ENCODE results near the gene IFT27. TPM values are rescaled to one million over a fixed set of nuclear protein-coding genes. Genes with fewer than 3 reads are reported as not detected.

The IFT27 gene
- total RNA-seq, 1 experiment from 2014 or later = 74.2 TPM

- H3K4me3 ChIP-seq = no peak overlapping the region
- peaks cover 27% of the 10 kb centered on the region for H3K27me3 ChIP-seq (ENCODE audit: insufficient read depth, low read depth)
- no peaks in the 10 kb centered on the region for H3K9me3 ChIP-seq (ENCODE audit: insufficient read depth, low read depth)
- peaks cover 22% of the 10 kb centered on the region for H3K4me1 ChIP-seq (replicated peaks; ENCODE audit: insufficient read depth)
- DNase-seq = no peak
- no peaks in the 10 kb centered on the region for H4K20me1 ChIP-seq (ENCODE audit: insufficient read depth)
- no peaks in the 10 kb centered on the region for H3K79me2 ChIP-seq (ENCODE audit: low read depth)
- no peaks in the 10 kb centered on the region for H3F3A ChIP-seq (ENCODE audit: insufficient read depth, low read depth)
- H3K36me3 ChIP-seq (ENCODE audit: low read depth) = no peaks in the 10 kb centered on the region
- H3K27ac ChIP-seq = no peak overlapping the region
- intact Hi-C loops (cut with micrococcal nuclease; ENCODE audit: unreplicated experiment) = no loop called here
- no TSS peak for BruUV-seq (replicated peaks)
- H3K4me2 ChIP-seq = no peak overlapping the region
- ChIA-PET POLR2A (ENCODE audit: unreplicated experiment) (no interaction called here), CTCF (interaction anchor here (0.7 kb wide), 1 partner anchor 12 kb away, joined by 3 read pairs; no protein-coding TSS in a partner anchor)
- TF ChIP-seq CTCF (conservative IDR thresholded peaks at IDR 0.05) (no peak), EZH2 (IDR thresholded peaks at IDR 0.05; ENCODE audit: low read depth) (no peak)
- no peaks in the 10 kb centered on the region for H3K9me2 ChIP-seq (ENCODE audit: insufficient read depth)
- no peak overlapping the region for H2AFZ ChIP-seq
Measured at GRCh38 chr22:36806835-36807234, 30.9 kb upstream of the IFT27 start.

GRCh38 chr22:36803358-36803757 lies 27.4 kb upstream of the IFT27 start:
- H3F3A ChIP-seq (ENCODE audit: insufficient read depth, low read depth) = no peaks in the 10 kb centered on the region
- POLR2A ChIA-PET (ENCODE audit: unreplicated experiment) = no interaction called here
- CTCF ChIA-PET = no interaction called here
- no peak for DNase-seq
- no TSS peak for BruUV-seq (replicated peaks)
- no peaks in the 10 kb centered on the region for H4K20me1 ChIP-seq (ENCODE audit: insufficient read depth)
- no peak for TF ChIP-seq CTCF (conservative IDR thresholded peaks at IDR 0.05)
- TF ChIP-seq EZH2 (IDR thresholded peaks at IDR 0.05; ENCODE audit: low read depth) = no peak
- H3K79me2 ChIP-seq (ENCODE audit: low read depth) = no peaks in the 10 kb centered on the region
- H3K9me3 ChIP-seq (ENCODE audit: insufficient read depth, low read depth) = no peaks in the 10 kb centered on the region
- H3K4me2 ChIP-seq = no peak overlapping the region
- H3K27ac ChIP-seq = no peak overlapping the region
- H2AFZ ChIP-seq = no peak overlapping the region
- H3K27me3 ChIP-seq (ENCODE audit: insufficient read depth, low read depth) = peaks cover 27% of the 10 kb centered on the region
- H3K4me1 ChIP-seq (replicated peaks; ENCODE audit: insufficient read depth) = peaks cover 12% of the 10 kb centered on the region
- no peak overlapping the region for H3K4me3 ChIP-seq
- H3K36me3 ChIP-seq (ENCODE audit: low read depth) = no peaks in the 10 kb centered on the region
- no peaks in the 10 kb centered on the region for H3K9me2 ChIP-seq (ENCODE audit: insufficient read depth)
- intact Hi-C loops (cut with micrococcal nuclease; ENCODE audit: unreplicated experiment) = no loop called here

- Histone ChIP-seq H3K79me2 (ENCODE audit: low read depth) (no peaks in the 10 kb centered on the region), H3K9me3 (ENCODE audit: insufficient read depth, low read depth) (no peaks in the 10 kb centered on the region), H3K36me3 (ENCODE audit: low read depth) (no peaks in the 10 kb centered on the region), H3K4me3 (no peak overlapping the region), H4K20me1 (ENCODE audit: insufficient read depth) (no peaks in the 10 kb centered on the region), H2AFZ (no peak overlapping the region), H3K4me2 (no peak overlapping the region), H3K27ac (no peak overlapping the region), H3K4me1 (replicated peaks; ENCODE audit: insufficient read depth) (no peaks in the 10 kb centered on the region), H3F3A (ENCODE audit: insufficient read depth, low read depth) (no peaks in the 10 kb centered on the region), H3K27me3 (ENCODE audit: insufficient read depth, low read depth) (peaks cover 18% of the 10 kb centered on the region), H3K9me2 (ENCODE audit: insufficient read depth) (no peaks in the 10 kb centered on the region)
- POLR2A ChIA-PET (ENCODE audit: unreplicated experiment) = no interaction called here
- DNase-seq = no peak
- intact Hi-C loops (cut with micrococcal nuclease; ENCODE audit: unreplicated experiment) = no loop called here
- CTCF ChIA-PET = no interaction called here
- TF ChIP-seq CTCF (conservative IDR thresholded peaks at IDR 0.05) (no peak), EZH2 (IDR thresholded peaks at IDR 0.05; ENCODE audit: low read depth) (no peak)
- no TSS peak for BruUV-seq (replicated peaks)
Measured at GRCh38 chr22:36798674-36799066, 22.8 kb upstream of the IFT27 start.
